ENCODE data around the gene LMF1. TPM values are rescaled to one million over a fixed set of nuclear protein-coding genes. Genes with fewer than 3 reads are reported as not detected.
"Not testable (repeated sequence)": the region's sequence is repeated elsewhere in the genome, so short reads cannot be mapped to it uniquely, and the experiment has no call there.

LMF1 gene
- total RNA-seq, 1 experiment from 2014 or later = 29.9 TPM

- DNase-seq (ENCODE audit: low read depth) = no peak
Measured at GRCh38 chr16:896261-897199, 74.3 kb downstream of the LMF1 start.

GRCh38 chr16:895371-895770, 75.4 kb downstream of the LMF1 start:
- DNase-seq (ENCODE audit: low read depth) = no peak

- no peak for DNase-seq (ENCODE audit: low read depth)
Measured at GRCh38 chr16:894841-895240, 75.9 kb downstream of the LMF1 start.

DNA sequence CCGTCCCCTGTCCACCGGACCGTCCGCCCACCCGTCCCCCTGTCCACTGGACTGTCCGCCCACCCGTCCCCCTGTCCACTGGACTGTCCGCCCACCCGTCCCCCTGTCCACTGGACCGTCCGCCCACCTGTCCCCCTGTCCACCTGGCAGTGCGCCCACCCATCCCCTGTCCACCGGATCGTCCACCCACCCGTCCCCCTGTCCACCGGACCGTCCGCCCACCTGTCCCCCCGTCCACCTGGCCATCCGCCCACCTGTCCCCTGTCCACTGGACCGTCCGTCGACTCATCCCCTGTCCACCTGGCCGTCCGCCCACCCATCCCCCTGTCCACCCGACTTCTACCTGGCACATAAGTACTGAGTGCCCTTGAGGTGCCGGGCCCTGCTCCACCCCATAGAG, 76.6 kb downstream of the LMF1 start:
- no peak for DNase-seq (ENCODE audit: low read depth)

GRCh38 chr16:893360-893759, 77.4 kb downstream of the LMF1 start:
- DNase-seq (ENCODE audit: low read depth) = no peak

DNA sequence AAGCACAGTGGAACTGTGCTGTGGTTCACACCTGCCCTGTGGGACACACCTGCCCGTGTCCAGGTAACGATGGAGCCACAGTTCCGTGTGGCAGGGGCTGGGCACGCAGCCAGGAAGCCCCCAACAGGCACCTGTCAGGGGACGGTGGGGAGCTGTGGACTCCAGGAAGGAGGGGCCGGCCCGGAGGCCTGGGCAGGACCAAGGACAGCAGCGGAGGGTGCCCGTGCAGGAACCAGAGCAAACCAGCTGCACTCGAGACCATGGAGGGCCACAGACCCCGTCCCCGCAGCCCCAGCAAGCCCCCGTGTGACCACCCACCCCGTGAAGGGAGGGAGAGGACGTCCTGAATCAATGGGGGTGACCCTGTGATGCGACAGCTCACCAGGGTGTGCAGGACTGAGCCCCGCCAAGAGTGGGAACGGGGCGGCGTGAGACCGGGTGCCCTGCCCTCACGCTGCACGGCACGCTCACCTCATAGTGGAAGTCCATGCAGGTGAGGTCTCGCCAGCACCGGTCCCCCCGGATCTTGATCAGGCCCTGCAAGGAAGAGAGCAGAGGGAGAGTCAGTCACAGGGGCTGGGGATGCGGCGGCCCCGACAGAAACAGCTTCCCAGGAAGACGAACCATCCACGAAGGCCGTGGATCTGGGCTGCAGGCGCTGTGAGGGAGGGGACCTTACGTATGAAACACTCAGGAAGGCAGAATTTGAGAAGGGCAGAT, 78.1 kb downstream of the LMF1 start:
- no peak for DNase-seq (ENCODE audit: low read depth)

DNA sequence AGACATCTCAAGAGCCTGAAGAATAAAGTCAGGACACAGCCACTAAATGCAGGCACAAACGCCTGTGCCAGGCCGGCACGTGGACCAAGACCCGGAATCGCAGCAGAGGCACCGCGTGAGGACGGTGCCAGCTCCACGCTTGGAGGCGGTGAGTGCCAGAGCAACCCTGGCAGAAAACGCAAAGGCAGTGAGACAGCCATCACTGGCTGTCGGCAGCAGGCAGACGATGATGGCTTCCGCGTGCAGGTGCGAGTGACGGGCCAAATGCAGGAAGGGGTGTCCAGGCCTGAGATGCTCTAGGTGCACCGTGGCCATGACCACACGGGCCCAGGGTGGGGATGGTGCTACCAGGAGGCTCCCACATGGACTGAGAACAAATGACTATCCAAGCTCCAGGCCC, 78.8 kb downstream of the LMF1 start:
- DNase-seq (ENCODE audit: low read depth) = no peak

DNA sequence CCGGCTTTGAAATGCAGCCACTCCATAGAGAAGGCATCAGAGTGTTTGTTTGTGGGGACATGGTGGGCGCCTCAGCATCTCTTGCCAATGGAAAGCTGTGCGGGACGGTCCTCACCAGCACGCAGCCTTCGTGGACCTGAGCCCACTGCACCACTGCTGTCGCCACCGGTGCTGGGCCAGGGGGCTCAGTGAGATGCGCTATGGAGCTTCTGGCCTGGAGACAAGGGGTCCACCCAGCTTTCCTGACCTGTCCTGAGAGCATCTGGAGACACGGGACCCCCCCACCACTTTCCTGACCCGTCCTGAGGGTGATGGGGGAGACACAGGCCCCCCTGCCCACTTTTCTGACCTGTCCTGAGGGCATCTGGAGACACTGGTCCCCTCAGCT, 79.4 kb downstream of the LMF1 start:
- DNase-seq (ENCODE audit: low read depth) = no peak

DNA sequence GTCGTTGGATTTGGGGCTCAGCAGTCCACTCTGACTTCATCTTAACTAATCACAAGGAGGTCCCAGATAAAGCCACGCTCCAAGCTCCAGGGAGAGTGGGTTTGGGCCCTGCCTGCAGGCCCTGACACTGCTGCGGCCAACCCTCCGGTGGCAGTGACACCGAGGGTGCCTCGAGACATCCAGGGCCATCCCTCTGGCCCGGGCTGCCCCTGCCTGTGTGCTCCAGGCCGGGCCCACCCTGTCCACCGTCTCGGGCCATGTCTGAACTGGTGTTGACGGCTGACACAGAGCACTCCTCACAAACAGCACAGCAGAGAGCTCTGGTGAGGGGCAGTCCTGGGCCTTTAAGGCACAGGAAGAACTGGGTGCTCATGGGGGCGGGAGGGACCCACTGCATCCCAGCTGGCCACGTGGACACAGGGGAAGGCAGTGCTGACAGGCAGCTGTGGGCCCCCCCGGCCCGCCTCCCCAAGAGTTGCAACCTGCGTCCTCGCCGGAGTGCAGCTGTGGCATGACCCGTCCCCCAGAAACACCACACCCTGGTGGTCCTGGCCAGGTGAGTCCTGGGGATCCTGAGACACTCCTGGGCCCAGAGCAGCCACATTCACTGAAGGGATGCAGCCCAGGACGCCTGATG, 80.0 kb downstream of the LMF1 start:
- no peak for DNase-seq (ENCODE audit: low read depth)

DNA sequence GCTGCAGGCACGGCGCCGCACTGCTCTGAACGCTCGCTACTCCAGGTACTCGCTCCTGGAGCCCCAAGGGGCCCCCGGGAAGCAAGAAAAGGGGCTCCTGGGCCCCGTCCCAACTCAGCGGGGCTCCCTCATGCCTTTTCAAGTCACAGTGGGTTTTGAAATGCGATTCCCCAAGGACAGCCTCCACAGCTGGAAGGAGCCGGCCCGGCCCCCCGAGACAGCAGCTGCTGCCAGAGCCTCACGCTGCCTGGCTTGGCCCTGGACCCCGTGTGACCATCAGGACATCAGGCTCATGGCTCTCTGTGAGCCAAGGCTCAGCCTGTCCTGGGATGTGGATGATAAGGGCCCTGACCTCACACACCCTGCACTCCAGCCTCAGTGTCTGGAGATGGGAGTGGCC, 80.6 kb downstream of the LMF1 start:
- DNase-seq (ENCODE audit: low read depth) = no peak

DNA sequence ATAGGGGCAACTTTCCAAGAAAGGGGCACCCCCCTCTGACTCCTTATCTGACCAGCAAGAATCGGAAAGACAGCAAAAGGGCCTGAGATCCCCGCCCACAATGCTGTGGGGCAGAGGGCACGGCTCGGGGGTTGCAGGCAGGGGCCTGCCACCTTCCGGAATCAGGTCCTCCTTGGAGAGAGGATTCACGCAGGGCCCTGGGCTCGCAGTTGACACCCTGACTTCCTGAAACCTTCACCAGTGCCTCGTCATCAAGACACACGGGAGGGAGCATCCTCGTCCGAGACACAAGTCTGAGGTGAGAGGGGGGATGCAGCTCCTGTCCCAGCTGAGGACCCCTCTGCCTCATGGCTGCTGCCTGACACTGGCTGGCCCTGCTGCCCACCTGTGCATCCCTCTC, 81.2 kb downstream of the LMF1 start:
- no peak for DNase-seq (ENCODE audit: low read depth)

GRCh38 chr16:888901-889570, 81.7 kb downstream of the LMF1 start:
- DNase-seq (ENCODE audit: low read depth) = no peak

DNA sequence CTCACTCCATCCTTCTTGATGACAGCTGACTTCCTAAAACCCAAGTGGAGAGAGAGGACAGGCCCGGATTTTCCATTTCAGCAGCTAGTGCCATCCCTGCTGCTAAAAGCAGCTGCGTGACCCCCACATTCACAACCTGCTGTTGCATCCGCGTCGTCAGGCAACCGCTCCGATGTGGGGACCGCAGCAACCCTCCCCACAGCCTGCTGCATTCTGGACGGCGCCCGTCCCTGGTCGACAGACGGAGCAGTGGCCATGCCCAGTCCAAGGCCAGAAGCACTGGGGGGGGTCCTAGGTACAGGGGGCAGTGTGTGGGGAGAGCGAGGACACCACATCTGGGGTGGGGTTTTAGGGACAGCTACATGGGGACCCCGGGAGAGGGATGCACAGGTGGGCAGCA, 82.3 kb downstream of the LMF1 start:
- DNase-seq (ENCODE audit: low read depth) = not testable (repeated sequence)

DNA sequence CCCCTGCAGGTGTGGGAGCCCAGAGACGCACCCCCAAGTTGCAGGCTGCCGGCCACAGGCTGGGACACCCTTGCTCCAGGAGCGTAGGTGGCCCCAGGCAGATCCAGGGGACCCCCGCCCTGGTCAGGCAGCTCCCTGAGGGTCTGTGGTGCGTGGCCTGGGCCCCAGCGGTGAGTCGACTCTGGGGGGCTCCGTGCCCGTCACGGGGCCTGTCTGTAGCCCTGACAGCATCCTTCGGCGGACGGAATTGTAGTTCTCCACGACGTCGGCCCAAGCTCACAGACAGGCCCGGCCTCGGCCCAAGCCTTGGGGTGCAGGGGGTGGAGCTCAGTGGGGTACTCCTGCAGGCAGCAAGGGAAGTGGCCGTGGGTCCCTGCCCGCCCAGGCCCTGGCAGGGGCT, 82.9 kb downstream of the LMF1 start:
- no peak for DNase-seq (ENCODE audit: low read depth)

DNA sequence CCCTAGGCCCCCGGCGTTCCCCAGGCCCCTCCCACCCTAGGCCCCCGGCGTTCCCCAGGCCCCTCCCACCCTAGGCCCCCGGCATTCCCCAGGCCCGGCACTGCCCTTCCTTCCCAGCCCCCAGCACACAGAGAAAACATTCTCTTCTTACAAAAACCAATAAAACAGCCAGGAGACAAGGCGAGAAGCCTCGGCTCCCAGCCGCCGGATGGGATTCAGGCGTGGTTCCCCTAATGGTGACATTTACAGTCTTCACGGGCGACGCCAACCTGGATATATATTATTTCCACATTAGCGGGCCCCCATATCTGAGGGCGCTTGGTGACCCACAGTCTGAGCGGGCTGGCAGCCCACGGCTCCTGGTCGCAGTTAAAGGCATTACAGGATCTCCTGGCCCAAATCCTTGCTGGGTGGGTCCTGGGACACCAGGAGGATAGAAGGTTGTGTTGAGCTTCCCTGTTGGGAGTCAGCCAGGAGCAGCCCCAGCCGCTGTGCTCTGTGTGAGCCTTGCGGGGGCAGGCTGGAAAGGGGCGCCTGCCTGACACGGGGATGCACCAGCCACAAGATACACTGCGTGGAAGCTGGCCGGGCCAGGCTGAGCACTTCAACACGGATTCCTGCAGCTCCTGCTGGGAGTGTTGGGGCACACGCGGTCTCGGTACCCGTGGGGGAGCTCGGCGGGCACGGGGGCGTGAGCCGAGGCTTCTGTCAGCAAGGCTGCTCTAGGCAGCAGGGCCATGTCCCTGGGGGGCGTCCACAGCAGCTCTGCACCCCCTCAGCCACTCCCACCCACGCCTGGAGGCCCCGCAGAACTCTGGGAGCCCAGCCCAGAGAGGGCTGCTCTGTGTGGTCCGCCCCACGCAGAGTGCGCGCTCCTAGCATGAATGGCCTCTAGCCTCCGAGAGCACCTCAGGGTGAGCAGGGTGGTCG, 83.7 kb downstream of the LMF1 start:
- DNase-seq (ENCODE audit: low read depth) = no peak

- no peak for DNase-seq (ENCODE audit: low read depth)
Measured at GRCh38 chr16:886084-886543, 84.7 kb downstream of the LMF1 start.

DNA sequence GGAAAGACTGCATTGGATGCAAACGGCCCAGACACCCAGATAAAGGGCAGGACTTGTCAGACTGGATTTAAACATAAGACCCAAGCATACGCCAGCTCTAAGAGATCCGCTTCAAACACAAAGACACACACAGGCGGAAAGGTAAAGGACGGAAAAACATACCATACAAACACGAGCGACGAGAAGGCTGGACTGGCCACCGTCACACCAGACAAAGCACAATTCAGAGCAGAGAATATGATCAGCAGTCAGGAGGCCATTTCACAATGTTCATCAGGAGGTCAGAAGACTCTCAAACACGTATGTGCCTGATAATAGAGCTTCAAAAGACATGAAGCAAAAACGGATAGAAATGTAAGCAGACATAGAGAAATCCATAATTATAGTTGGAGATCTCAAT, 85.4 kb downstream of the LMF1 start:
- DNase-seq (ENCODE audit: low read depth) = no peak

DNA sequence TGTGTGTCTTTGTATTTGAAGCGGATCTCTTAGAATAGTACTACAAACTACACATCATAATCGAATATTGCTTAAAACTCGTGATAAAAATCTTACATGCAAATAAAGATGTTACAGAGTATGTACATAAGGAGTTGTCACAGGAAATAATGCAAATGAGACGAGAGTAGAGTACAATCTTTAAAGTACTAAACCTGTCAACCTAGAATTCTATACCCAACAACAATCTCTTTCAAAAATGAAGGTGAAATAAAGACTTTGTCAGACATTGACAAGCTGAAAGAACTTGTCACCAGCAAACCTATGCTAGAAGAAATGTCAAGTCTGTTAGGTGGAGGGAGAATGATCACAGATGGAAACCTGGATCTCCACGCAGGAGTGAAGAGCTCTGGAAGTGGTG, 86.6 kb downstream of the LMF1 start:
- no peak for DNase-seq (ENCODE audit: low read depth)

- no peak for DNase-seq (ENCODE audit: low read depth)
Measured at GRCh38 chr16:883781-884180, 87.0 kb downstream of the LMF1 start.

DNA sequence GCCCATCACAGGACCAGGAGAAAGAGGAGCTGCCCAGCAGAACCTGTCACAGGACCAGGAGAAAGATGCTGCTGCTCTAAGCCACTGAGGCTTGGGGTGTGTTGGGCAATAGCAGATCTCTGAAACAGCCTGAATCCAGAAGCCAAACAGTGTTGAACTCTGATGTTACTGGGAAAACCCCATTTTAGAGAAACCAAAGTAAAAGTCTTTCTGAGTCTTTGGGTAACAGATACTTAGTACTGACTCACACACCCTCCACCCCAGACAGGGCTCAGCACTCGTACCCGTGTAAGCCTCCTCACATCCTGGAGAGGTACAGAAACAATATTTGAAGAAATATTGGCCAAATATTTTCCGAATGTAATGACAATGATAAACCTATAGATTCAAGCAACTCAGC, 87.4 kb downstream of the LMF1 start:
- DNase-seq (ENCODE audit: low read depth) = no peak

- DNase-seq (ENCODE audit: low read depth) = not testable (repeated sequence)
Measured at GRCh38 chr16:882671-883070, 88.1 kb downstream of the LMF1 start.

All from LHCN-M2 (cell line).